NCI-H2227 treated with DMSO at 0.1 percent for 48 hours (cell line): ENCODE data around the gene ZNF101.
A peak's percentile ranks its signal among the peaks of the same experiment; 100 is the strongest.

ENCODE experiments used
- DNase-seq: peaks from one replicate; lab custom pipeline; 2025; lab: John Stamatoyannopoulos, UW

Gene ZNF101

DNA sequence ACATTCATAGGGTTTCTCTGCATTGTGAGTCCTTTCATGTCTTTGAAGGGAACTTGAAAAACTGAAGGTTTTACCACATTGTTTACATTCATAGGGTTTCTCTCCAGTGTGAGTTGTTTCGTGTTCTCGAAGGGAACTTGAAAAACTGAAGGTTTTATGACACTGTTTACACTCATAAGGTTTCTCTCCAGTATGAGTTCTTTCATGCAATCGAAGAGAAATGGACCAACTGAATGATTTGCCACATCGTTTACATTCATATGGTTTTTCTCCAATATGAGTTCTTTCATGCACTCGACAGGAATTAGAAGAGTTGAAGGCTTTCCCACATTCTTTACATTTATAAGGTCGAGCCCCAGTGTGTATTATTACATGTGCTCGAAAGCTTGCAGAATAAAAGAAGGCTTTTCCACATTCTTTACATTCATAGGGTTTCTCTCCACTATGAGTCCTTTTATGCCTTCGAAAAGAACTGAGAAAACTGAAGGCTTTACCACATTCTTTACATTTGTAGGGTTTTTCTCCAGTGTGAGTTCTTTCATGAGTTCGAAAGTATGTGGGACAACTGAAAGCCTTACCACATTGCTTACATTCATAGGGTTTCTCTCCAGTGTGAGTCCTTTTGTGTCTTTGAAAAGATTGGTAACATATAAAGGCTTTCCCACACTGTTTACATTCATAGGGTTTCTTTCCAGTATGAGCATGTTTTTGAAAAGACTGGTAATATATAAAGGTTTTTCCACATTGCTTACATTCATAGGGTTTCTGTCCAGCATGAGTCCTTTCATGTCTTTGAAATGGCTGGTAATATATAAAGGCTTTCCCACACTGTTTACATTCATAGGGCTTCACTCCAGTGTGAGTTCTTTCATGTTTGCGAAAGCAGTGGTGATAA lies 43.5 kb downstream of the ZNF101 start:
- no peak for DNase-seq

DNA sequence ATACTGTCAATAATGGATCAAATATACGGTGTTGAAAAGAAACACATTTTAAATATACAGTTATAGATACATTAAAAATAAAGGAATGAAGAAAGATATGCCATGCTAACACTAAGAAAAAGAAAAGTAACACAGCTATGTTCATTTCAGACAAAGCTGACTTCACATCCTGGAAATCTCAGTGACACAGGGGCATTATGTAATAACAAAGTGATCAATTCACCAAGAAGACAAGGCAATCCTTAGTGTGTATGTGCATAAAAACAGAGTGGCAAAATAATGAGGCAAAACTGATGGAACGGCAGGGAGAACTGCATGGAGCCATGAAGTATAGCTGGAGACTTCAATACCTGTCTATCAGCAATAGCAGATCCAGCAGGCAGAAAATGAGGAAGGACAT lies 51.2 kb downstream of the ZNF101 start:
- no peak for DNase-seq

DNA sequence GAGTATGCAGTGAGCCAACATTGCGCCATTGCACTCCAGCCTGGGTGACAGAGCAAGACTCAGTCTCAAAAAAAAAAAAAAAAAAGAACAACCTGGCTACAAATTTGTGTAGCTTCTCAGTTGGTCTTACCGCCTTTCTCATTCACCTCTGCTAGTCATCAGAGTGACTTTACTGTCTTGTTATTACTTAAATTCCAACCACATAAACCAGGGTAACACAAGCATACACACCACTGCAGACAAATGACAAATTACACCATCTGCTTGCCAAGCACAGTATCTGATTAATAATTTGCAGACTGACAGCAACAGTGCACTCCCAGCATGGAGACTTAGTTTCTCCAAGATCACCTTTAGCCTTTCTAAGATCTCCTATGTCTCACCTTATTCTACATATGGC lies 53.3 kb downstream of the ZNF101 start:
- no peak for DNase-seq

GRCh38 chr19:19732579-19733501 lies 64.2 kb downstream of the ZNF101 start, which contains the start of gene ZNF14:
Gene ZNF14 (minus strand): TSS chr19:19733112. CDS start chr19:19732958, 154 bp downstream.
- DNase-seq, result peak; percentile 89
